Cardiac fibroblast (primary cell): ENCODE results near the gene IGSF9.
A peak's percentile ranks its signal among the peaks of the same experiment; 100 is the strongest.

Experiments used
- DNase-seq, 2 donors: peaks; one replicate each; pipeline versions ENCODE4 v3.0.0 to v3.0.0-alpha.2; 2010; ENCODE audit warnings: low read depth in 2 of 2
- H3K4me3 ChIP-seq, 2 donors: replicated peaks in 1 of 2; 1 replicate in 1 of 2; 2 replicates in 1 of 2; pipeline ENCODE4 v1.5.1; 2011; ENCODE audit warnings: low read depth in 2 of 2, low read length in 2 of 2, mild to moderate bottlenecking in 2 of 2, moderate library complexity in 1 of 2
- CTCF ChIP-seq: IDR thresholded peaks from one replicate; pipeline ENCODE4 v1.5.1; 2011; ENCODE audit warnings: low read depth, mild to moderate bottlenecking, low read length, inconsistent platforms

The IGSF9 gene

DNA sequence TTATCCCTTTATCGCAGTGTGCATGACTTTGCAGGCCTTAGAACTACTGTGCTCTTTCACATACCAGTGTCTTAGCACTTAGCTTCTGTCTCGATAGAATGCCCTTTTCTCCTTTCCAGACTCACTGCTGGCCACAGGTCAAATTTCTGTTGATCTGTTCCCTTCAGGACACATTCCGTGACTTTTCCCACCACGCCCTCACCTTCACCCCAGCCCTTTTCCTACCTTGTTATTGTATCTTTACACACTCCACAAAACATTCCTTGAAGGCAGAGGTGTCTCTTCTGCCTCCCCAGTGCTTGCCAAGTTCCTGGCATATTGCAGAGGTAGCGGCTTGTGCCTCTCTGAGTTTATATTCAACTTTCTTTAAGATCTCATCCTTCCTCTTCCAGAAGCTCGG is 3.7 kb upstream of the IGSF9 start:
- TF ChIP-seq CTCF = no peak
- DNase-seq = no peak
- H3K4me3 ChIP-seq = no peak overlapping the region

DNA sequence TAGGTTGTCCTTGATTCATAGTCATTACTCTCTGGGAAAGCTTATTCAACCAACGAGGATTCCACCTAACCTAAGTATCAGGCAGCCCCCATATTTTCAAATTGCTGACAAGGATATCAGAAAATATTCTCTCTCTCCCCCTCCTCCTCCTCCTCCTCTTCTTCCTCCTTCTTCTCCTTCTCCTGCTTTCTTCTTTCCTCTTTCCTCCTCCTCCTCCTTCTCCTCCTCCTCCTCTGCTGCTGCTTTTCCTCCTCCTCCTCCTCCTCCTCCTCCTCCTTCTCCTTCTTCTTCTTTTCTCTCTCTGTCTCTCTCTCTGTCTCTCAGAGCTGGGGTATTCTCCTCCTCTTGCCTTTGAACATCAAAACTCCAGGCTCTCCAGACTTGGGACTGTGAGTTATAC is 2.5 kb upstream of the IGSF9 start:
- no peak for TF ChIP-seq CTCF
- DNase-seq = no peak

DNA sequence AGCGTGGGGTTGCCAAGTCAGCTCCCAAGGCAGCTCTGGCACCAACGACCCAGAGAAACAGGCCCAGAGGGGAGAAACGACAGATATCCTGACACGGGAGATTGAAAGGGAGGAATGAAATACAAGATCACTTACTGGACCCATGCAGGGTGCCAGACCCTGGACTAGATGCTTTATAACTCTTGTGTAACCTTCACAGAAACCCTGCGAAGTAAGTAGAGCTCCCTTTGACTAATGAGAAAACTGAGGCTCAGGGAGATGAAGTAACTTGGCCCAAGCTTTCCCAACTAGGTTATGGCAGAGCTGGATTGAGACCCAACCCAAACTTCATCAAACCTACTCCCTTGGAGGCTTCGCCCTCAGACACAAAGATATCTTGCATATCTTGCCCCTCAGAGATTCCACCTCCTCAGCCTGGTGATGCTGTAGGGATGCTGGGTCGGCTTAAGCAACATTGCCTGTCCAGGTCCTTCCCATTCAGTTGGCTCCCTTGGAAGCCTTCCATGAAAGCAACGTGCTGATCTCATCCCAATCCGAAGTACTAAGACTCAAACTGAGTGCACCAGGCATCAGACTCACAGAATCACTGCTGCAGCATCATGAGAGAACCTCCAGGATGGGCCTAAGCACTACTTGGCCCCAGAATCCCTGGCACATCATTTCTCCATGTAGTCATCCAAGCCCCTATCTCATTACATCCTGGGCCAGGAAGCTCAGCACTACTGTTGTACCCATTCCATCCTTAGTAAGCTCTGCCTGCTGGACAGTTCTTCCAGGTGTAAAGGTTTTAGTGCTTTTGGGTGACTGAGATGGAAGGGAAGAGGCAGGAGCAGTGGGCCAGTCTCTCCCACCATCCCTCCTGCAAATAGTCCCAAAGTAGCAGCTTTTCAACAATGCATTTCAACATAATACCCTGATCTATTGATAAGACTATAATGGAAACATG is 1.1 kb upstream of the IGSF9 start:
- peak overlapping the region in 1 of 2 donors; percentile 42 for H3K4me3 ChIP-seq
- DNase-seq = no peak
- no peak for TF ChIP-seq CTCF

More for the DNA sequence above, 2.5 kb upstream of the IGSF9 start:
- no peak overlapping the region for H3K4me3 ChIP-seq

DNA sequence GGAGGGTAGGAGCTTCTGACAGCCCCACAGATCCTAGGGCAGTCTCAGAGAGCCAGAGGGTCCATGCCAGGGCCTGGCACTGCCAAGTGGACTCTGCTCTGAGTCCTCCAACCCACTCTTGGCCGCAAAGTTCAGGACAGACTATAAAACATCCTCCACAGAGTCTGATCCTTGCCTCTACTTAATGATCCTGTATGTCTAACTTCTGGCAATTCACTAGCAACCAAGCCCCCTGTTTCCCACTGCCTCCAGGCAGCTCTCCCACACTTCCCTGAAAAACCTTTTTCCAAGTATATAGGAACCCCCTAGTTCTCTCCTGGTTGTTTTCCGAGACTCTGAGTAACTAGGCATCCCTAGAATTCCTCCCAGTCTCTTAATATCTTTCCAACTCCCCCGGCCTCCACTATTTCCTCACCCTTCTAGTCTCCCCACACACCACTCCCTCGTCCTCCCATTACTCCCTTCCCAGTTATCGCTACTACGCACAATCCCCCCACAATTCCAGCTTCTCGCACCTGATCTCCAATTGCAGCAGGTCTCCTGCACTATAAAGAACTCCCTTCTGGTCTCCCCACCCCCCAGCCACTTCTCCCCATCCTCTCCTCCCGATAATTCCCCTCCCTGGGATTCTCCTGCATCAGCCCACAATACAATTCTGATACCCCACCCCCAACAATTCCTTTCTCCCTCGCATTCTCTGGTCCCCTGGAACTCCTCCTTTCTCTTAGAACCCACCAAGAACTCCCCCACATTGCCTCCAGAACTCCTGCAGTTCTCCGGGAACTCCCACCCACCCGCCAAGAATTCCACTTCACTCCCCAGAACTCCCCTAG is 574 bp downstream of the IGSF9 start:
- DNase-seq = no peak
- TF ChIP-seq CTCF = no peak
- peak overlapping the region in 1 of 2 donors; percentile 42 for H3K4me3 ChIP-seq

GRCh38 chr1:159943908-159944622 is 1.3 kb downstream of the IGSF9 start:
- no peak for TF ChIP-seq CTCF
- no peak overlapping the region for H3K4me3 ChIP-seq
- no peak for DNase-seq

DNA sequence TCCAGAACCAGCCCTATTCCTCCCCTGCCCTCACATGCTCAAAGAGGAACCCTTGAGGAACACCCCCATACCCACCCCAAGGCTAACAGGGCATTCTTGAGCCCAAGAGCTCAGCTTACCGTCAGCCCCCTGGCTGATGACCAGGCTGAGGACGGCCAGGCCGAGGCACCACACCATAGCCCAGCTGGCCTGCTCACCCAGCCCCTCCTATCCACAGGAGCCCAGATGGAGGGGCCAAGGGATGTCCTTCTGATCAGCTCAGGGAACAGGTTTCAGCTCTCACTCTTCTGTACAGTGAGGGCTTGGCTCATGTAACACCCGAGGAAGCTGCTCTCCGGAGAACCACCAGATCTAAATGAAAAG is 2.2 kb downstream of the IGSF9 start:
- DNase-seq = no peak
- no peak for TF ChIP-seq CTCF
- no peak overlapping the region for H3K4me3 ChIP-seq
